ENCODE data around the gene RNF224. TPM values are rescaled to one million over a fixed set of nuclear protein-coding genes. Genes with fewer than 3 reads are reported as not detected.

The RNF224 gene
- total and polyA plus RNA-seq, 2 of the 13 experiments (the other 11 are each of a cell fraction or from before 2014, with no cell fraction given) = 0.09 TPM; not detected in 1

DNA sequence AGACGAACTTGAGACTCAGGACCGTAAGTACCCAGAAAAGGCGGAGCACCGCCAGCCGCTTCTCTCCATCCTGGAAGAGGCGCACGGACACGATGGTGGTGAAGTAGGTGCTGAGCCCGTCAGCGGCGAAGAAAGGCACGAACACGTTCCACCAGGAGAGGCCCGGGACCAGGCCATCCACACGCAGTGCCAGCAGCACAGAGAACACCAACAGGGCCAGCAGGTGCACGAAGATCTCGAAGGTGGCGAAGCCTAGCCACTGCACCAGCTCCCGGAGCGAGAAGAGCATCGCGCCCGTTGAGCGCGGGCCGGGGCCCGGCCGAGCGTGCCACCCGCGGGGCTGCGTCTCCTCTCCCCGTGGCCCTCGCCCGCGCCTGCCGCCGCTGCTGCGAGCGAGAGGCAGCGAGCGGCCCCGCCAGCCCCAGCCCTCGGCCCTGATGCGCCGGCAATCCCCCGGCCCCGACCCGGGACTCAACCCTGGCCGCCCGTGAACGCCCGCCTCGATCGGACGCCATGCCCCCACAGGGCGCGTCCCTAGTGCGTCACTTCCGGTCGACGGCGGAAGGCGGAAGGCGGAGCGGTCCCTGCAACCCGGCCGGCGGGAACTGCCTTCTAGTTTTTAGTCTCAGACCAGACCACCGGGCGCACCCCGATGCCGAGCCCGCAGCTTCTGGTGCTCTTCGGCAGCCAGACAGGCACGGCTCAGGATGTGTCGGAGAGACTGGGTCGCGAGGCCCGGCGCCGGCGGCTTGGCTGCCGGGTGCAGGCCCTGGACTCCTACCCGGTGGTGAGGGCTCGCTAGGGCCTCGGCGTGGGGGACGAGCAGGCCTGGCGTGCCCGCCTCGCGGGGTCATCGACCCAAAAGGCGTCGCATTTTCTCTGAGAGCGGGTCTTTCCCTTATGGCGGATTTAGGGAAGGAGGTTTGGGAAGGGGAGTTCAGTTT lies 21.9 kb upstream of the RNF224 start, which contains the start of the genes NDOR1 and TMEM203 (continued):
- TF ChIP-seq, protein P1, sequence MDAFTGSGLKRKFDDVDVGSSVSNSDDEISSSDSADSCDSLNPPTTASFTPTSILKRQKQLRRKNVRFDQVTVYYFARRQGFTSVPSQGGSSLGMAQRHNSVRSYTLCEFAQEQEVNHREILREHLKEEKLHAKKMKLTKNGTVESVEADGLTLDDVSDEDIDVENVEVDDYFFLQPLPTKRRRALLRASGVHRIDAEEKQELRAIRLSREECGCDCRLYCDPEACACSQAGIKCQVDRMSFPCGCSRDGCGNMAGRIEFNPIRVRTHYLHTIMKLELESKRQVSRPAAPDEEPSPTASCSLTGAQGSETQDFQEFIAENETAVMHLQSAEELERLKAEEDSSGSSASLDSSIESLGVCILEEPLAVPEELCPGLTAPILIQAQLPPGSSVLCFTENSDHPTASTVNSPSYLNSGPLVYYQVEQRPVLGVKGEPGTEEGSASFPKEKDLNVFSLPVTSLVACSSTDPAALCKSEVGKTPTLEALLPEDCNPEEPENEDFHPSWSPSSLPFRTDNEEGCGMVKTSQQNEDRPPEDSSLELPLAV (CRISPR knock-in tag; conservative IDR thresholded peaks at IDR 0.05; ENCODE audit: low read depth) = 0 out of 2 replicates have a peak, but pooled peaks have one; percentile 40
- 0 out of 2 replicates have a peak, but pooled peaks have one; percentile 70 for TF ChIP-seq ZNF850 (CRISPR knock-in tag; conservative IDR thresholded peaks at IDR 0.05)
- TF ChIP-seq, protein P2, sequence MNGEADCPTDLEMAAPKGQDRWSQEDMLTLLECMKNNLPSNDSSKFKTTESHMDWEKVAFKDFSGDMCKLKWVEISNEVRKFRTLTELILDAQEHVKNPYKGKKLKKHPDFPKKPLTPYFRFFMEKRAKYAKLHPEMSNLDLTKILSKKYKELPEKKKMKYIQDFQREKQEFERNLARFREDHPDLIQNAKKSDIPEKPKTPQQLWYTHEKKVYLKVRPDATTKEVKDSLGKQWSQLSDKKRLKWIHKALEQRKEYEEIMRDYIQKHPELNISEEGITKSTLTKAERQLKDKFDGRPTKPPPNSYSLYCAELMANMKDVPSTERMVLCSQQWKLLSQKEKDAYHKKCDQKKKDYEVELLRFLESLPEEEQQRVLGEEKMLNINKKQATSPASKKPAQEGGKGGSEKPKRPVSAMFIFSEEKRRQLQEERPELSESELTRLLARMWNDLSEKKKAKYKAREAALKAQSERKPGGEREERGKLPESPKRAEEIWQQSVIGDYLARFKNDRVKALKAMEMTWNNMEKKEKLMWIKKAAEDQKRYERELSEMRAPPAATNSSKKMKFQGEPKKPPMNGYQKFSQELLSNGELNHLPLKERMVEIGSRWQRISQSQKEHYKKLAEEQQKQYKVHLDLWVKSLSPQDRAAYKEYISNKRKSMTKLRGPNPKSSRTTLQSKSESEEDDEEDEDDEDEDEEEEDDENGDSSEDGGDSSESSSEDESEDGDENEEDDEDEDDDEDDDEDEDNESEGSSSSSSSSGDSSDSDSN (CRISPR knock-in tag; IDR thresholded peaks at IDR 0.05) = peak; percentile 73
- no peak for TF ChIP-seq GTF2F1 (IDR thresholded peaks at IDR 0.05; ENCODE audit: low read length)
- TF ChIP-seq FOXJ3 (CRISPR knock-in tag; IDR thresholded peaks at IDR 0.05; ENCODE audit: borderline replicate concordance) = no peak
- peak; percentile 74; the same call in 1 of the 2 replicates for TF ChIP-seq ZNF607 (CRISPR knock-in tag; IDR thresholded peaks at IDR 0.05; ENCODE audit: borderline replicate concordance)
- TF ChIP-seq ZNF530 (CRISPR knock-in tag; IDR thresholded peaks at IDR 0.05; ENCODE audit: low read depth) = no peak
- no peak for TF ChIP-seq ZNF354B (CRISPR knock-in tag; IDR thresholded peaks at IDR 0.05)
- TF ChIP-seq ZNF672 (CRISPR knock-in tag; IDR thresholded peaks at IDR 0.05) = no peak
- peak; percentile 52; the same call in 1 of the 2 replicates for TF ChIP-seq KLF6 (CRISPR knock-in tag; IDR thresholded peaks at IDR 0.05)
- TF ChIP-seq ZFYVE20 (CRISPR knock-in tag; IDR thresholded peaks at IDR 0.05; ENCODE audit: borderline replicate concordance, low read depth) = 0 out of 2 replicates have a peak, but pooled peaks have one; percentile 72
- no peak for TF ChIP-seq KLF13 (CRISPR knock-in tag; IDR thresholded peaks at IDR 0.05)
- peak; percentile 34; the same call in 1 of the 2 replicates for TF ChIP-seq CEBPG (CRISPR knock-in tag; IDR thresholded peaks at IDR 0.05)
- TF ChIP-seq, protein P3, sequence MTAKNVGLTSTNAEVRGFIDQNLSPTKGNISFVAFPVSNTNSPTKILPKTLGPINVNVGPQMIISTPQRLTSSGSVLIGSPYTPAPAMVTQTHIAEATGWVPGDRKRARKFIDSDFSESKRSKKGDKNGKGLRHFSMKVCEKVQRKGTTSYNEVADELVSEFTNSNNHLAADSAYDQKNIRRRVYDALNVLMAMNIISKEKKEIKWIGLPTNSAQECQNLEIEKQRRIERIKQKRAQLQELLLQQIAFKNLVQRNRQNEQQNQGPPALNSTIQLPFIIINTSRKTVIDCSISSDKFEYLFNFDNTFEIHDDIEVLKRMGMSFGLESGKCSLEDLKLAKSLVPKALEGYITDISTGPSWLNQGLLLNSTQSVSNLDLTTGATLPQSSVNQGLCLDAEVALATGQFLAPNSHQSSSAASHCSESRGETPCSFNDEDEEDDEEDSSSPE (CRISPR knock-in tag; IDR thresholded peaks at IDR 0.05) = peak; percentile 95
- no peak for TF ChIP-seq TSC22D2 (CRISPR knock-in tag; IDR thresholded peaks at IDR 0.05; ENCODE audit: borderline replicate concordance)
- TF ChIP-seq, protein P4, sequence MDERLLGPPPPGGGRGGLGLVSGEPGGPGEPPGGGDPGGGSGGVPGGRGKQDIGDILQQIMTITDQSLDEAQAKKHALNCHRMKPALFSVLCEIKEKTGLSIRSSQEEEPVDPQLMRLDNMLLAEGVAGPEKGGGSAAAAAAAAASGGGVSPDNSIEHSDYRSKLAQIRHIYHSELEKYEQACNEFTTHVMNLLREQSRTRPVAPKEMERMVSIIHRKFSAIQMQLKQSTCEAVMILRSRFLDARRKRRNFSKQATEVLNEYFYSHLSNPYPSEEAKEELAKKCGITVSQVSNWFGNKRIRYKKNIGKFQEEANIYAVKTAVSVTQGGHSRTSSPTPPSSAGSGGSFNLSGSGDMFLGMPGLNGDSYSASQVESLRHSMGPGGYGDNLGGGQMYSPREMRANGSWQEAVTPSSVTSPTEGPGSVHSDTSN (CRISPR knock-in tag; IDR thresholded peaks at IDR 0.05) = no peak
- 0 out of 2 replicates have a peak, but pooled peaks have one; percentile 9 for TF ChIP-seq ONECUT2 (CRISPR knock-in tag; IDR thresholded peaks at IDR 0.05)
- TF ChIP-seq ZNF510 (CRISPR knock-in tag; IDR thresholded peaks at IDR 0.05; ENCODE audit: low read depth) = no peak
- TF ChIP-seq FOXP1 (IDR thresholded peaks at IDR 0.05) = no peak
- no peak for TF ChIP-seq FOXP1 (CRISPR knock-in tag; IDR thresholded peaks at IDR 0.05)
- TF ChIP-seq ZNF543 (CRISPR knock-in tag; IDR thresholded peaks at IDR 0.05) = 0 out of 2 replicates have a peak, but pooled peaks have one; percentile 34
- no peak; the same call in 1 of the 2 replicates for TF ChIP-seq JDP2 (CRISPR knock-in tag; IDR thresholded peaks at IDR 0.05; ENCODE audit: borderline replicate concordance)
- 0 out of 2 replicates have a peak, but pooled peaks have one; percentile 14 for TF ChIP-seq ZNF121 (CRISPR knock-in tag; IDR thresholded peaks at IDR 0.05)
- 0 out of 2 replicates have a peak, but pooled peaks have one; percentile 47 for TF ChIP-seq SMYD3 (CRISPR knock-in tag; IDR thresholded peaks at IDR 0.05)
